GM19238 (cell line): ENCODE results near the gene AREL1.
A peak's percentile ranks its signal among the peaks of the same experiment; 100 is the strongest.

ENCODE experiments used
- DNase-seq: peaks from one replicate; pipeline ENCODE4 v3.0.0; 2011; ENCODE audit warnings: low spot score; ENCODE audit not compliant: insufficient read length

Gene AREL1

GRCh38 chr14:74612350-74613021 lies 100.4 kb downstream of the AREL1 start:
- DNase-seq, result peak; percentile 72

- DNase-seq, result no peak
Observed at GRCh38 chr14:74611650-74612349, 101.1 kb downstream of the AREL1 start, which contains the start of gene LTBP2. LTBP2 (minus strand) TSS chr14:74612237; CDS start chr14:74611944, 293 bp downstream.
